ENCODE data around the gene NFASC. TPM values are rescaled to one million over a fixed set of nuclear protein-coding genes. Genes with fewer than 3 reads are reported as not detected.

The NFASC gene
- total and polyA plus RNA-seq, 4 donors = 0.23 to 5.4 (median 1.9) TPM

- no peak for TF ChIP-seq HNF4G (IDR thresholded peaks at IDR 0.05)
- no peak for TF ChIP-seq GABPA (IDR thresholded peaks at IDR 0.05 in 1 of 2, conservative IDR thresholded peaks at IDR 0.05 in 1 of 2)
- TF ChIP-seq YY1 (IDR thresholded peaks at IDR 0.05) = no peak
- no peak for TF ChIP-seq EGR1 (IDR thresholded peaks at IDR 0.05; ENCODE audit: low read depth in 2 of 2)
These were observed 120.7 kb downstream of the NFASC start (continued) for GRCh38 chr1:204991342-204991844.

- no peak for TF ChIP-seq EGR1 (IDR thresholded peaks at IDR 0.05; ENCODE audit: low read depth in 2 of 2)
- TF ChIP-seq RAD21 (IDR thresholded peaks at IDR 0.05) = no peak
- TF ChIP-seq RXRA (IDR thresholded peaks at IDR 0.05) = no peak
- TF ChIP-seq NR2F2 (IDR thresholded peaks at IDR 0.05) = no peak
- TF ChIP-seq HNF4A (conservative IDR thresholded peaks at IDR 0.05) = no peak
- no peak for TF ChIP-seq YY1 (IDR thresholded peaks at IDR 0.05)
- TF ChIP-seq ZBTB33 (IDR thresholded peaks at IDR 0.05) = no peak
- TF ChIP-seq GABPA (IDR thresholded peaks at IDR 0.05 in 1 of 2, conservative IDR thresholded peaks at IDR 0.05 in 1 of 2) = no peak
- no peak for TF ChIP-seq REST (IDR thresholded peaks at IDR 0.05)
- TF ChIP-seq CTCF (IDR thresholded peaks at IDR 0.05; ENCODE audit: low read depth, low read length, missing input control) = no peak
- no peak for TF ChIP-seq SP1 (IDR thresholded peaks at IDR 0.05)
- TF ChIP-seq FOXA1 (IDR thresholded peaks at IDR 0.05) = no peak
- no peak for TF ChIP-seq FOXA2 (IDR thresholded peaks at IDR 0.05)
- no peak for TF ChIP-seq MAX (IDR thresholded peaks at IDR 0.05)
- no peak for TF ChIP-seq JUND (IDR thresholded peaks at IDR 0.05)
- no peak for TF ChIP-seq TAF1 (conservative IDR thresholded peaks at IDR 0.05)
- no peak for TF ChIP-seq HNF4G (IDR thresholded peaks at IDR 0.05)
- TF ChIP-seq ATF3 (IDR thresholded peaks at IDR 0.05) = no peak
- DNase-seq (ENCODE audit: low spot score) = no peak
- no peaks in the 10 kb centered on the region for H3K36me3 ChIP-seq (ENCODE audit: control insufficient read depth in 4 of 4, insufficient read depth in 3 of 4, low read depth in 1 of 4, low read length in 3 of 4)
- peaks cover 15 to 33% (median 27%) of the 10 kb centered on the region in 4 donors for H3K4me1 ChIP-seq (ENCODE audit: control insufficient read depth in 4 of 4, insufficient read depth in 4 of 4, low read length in 3 of 4)
- H3K27ac ChIP-seq (ENCODE audit: low read depth in 1 of 2, low read length in 2 of 2) = peak overlapping the region; percentile 1 to 32
- H3K9ac ChIP-seq (ENCODE audit: low read depth in 1 of 2, low read length in 2 of 2) = no peak overlapping the region
- no peaks in the 10 kb centered on the region for H3K27me3 ChIP-seq (ENCODE audit: control insufficient read depth in 4 of 4, insufficient read depth in 4 of 4, low read length in 3 of 4)
- no peaks in the 10 kb centered on the region for H3K9me3 ChIP-seq (ENCODE audit: control insufficient read depth in 4 of 4, low read length in 3 of 4)
- WGBS = 82% methylated on average over 13 of the region's 13 CpGs
- no peak overlapping the region for H3K4me3 ChIP-seq (ENCODE audit: low read depth in 1 of 3, low read length in 3 of 3)
These were observed 121.7 kb downstream of the NFASC start for GRCh38 chr1:204992201-204992997.
